Thoracic aorta (tissue), 2 donors: ENCODE data around the gene POP4. TPM values are rescaled to one million over a fixed set of nuclear protein-coding genes. Genes with fewer than 3 reads are reported as not detected.
"Not testable (repeated sequence)": the region's sequence is repeated elsewhere in the genome, so short reads cannot be mapped to it uniquely, and the experiment has no call there.

Source experiments
- ATAC-seq: fragments of 150-250 bp; one replicate; pipeline ENCODE4 v1.8.0; 2017; ENCODE audit warnings: low read depth; ENCODE audit not compliant: insufficient number of reproducible peaks, low FRiP score
- DNase-seq: peaks from one replicate; pipeline ENCODE4 v3.0.0-alpha.2; 2020; ENCODE audit warnings: low spot score
- H3K27ac ChIP-seq, 2 donors: fragments of 200-600 bp; sonication (generic); 1 replicate in 1 of 2; 2 replicates in 1 of 2; pipeline ENCODE4 v1.5.1; 2016; ENCODE audit warnings: mild to moderate bottlenecking in 2 of 2, moderate library complexity in 2 of 2
- H3K27me3 ChIP-seq: fragments of 200-600 bp; sonication (generic); replicated peaks from 2 replicates; pipeline ENCODE4 v1.6.0; 2016; ENCODE audit warnings: mild to moderate bottlenecking; ENCODE audit not compliant: insufficient read depth
- H3K36me3 ChIP-seq: fragments of 200-600 bp; sonication (generic); one replicate; pipeline ENCODE4 v1.5.1; 2016
- H3K4me1 ChIP-seq, 2 donors: fragments of 200-600 bp; sonication (generic); 1 replicate in 1 of 2; 2 replicates in 1 of 2; pipeline versions ENCODE4 v1.5.1 to v1.6.0; 2016; ENCODE audit warnings: low read depth in 2 of 2, mild to moderate bottlenecking in 1 of 2; ENCODE audit not compliant: control insufficient read depth in 1 of 2
- H3K4me3 ChIP-seq: fragments of 200-600 bp; sonication (generic); 2 replicates; pipeline ENCODE4 v1.5.1; 2016; ENCODE audit warnings: mild to moderate bottlenecking
- H3K9me3 ChIP-seq: fragments of 200-600 bp; sonication (generic); 2 replicates; pipeline ENCODE4 v1.5.1; 2016
- CTCF ChIP-seq: fragments of 200-600 bp; sonication (generic); IDR thresholded peaks from one replicate; pipeline ENCODE4 v1.5.1; 2019; ENCODE audit warnings: antibody characterized with exemption
- total RNA-seq, 2 donors: library from RNA; depleted of rRNA; stranded (reverse); fragments of >200 nt; gene quantifications; one replicate each; pipeline versions ENCODE4 v1.1.0 to v1.2.3, GENCODE V29; 2016

Gene POP4
- total RNA-seq, 2 donors from 2014 or later, result 57.2 to 58.8 TPM

DNA sequence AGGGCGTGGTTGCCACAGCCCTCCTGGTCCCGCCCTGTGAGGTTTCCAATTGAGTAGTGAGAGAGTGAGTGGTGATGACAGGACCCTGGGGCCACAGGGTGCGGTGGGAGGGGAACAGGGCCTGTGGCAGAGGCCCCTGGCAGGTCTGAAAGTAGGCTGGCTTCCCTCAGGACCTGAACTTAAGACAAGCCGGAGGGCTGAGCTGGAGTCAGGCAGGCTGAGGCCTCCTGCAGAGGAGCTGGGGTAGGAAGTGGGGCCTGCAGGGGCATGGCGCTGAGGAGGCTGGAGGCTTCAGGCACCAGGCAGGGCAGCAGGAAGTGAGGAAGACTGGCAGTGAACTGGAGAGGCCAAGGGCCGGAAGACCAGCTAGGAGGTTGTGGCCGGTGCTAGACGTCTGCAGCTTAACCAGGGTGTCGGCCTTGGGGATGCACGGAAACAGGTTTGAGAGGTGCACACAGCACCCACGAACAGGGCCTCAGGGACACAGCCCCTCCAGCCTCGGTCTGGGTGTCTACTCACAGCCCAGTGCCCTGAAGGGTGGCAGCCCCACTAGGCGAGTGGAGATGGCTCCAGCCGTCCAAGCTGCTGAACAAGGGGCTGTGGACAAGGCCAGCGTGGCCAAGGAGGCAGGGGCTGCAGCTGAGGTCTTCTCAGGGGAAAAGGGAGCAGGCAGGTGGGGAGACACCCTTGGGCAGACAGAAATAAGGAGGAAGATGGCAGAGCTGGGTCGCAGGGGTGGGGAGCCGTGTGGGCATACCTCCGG, 17.8 kb downstream of the POP4 start:
- no peak for ATAC-seq
- no peak overlapping the region for H3K27ac ChIP-seq

DNA sequence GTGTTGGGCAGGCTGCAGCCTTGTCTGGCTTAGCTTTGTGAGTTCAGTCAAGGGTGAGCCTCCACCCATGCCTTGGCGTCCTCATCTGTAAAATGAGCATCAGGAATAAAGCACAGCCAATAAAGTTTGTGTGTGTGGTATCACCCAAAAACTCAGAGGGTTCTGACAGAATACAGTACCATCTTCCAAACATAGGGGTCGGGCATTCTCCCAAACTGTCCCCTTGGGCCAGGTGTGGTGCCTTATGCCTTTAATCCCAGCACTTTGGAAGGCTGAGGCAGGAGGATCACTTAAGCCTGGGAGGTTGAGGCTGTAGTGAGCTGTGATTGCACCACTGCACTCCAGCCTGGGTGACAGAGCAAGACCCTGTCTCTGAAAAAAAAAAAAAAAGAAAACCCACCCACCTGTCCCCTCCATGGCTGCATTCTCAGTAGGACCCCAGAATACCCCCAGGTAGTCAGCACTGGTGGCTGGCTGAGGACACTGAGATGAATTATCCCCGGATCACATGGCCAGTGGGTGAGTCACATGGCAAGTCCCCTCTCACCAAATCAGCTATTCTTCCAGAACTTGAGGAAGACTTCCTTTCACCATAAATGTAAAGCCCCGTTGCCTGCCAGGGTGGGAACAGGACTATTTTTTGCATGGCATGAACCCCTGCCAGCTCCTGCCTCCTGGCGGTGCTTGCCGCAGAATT, 18.6 kb downstream of the POP4 start:
- ATAC-seq, result no peak
- H3K27me3 ChIP-seq, result no peaks in the 10 kb centered on the region
- no peaks in the 10 kb centered on the region for H3K4me1 ChIP-seq
- no peak for TF ChIP-seq CTCF
- no peak for DNase-seq
- H3K4me3 ChIP-seq, result no peak overlapping the region
- H3K36me3 ChIP-seq, result no peaks in the 10 kb centered on the region
- H3K27ac ChIP-seq, result no peak overlapping the region
- H3K9me3 ChIP-seq, result no peaks in the 10 kb centered on the region

More for the DNA sequence above, 17.8 kb downstream of the POP4 start:
- no peaks in the 10 kb centered on the region for H3K27me3 ChIP-seq
- TF ChIP-seq CTCF, result no peak
- DNase-seq, result no peak
- no peak overlapping the region for H3K4me3 ChIP-seq
- H3K36me3 ChIP-seq, result no peaks in the 10 kb centered on the region
- no peaks in the 10 kb centered on the region for H3K4me1 ChIP-seq
- H3K9me3 ChIP-seq, result no peaks in the 10 kb centered on the region

- no peaks in the 10 kb centered on the region for H3K4me1 ChIP-seq
- TF ChIP-seq CTCF, result no peak
- H3K36me3 ChIP-seq, result no peaks in the 10 kb centered on the region
- H3K9me3 ChIP-seq, result no peaks in the 10 kb centered on the region
- ATAC-seq, result no peak
- no peaks in the 10 kb centered on the region for H3K27me3 ChIP-seq
- no peak for DNase-seq
- no peak overlapping the region for H3K4me3 ChIP-seq
- no peak overlapping the region for H3K27ac ChIP-seq
These were observed 19.1 kb downstream of the POP4 start for GRCh38 chr19:29625186-29625651.

- no peaks in the 10 kb centered on the region for H3K4me1 ChIP-seq
- no peaks in the 10 kb centered on the region for H3K36me3 ChIP-seq
- H3K9me3 ChIP-seq, result no peaks in the 10 kb centered on the region
- no peak for ATAC-seq
- H3K4me3 ChIP-seq, result no peak overlapping the region
- no peak overlapping the region for H3K27ac ChIP-seq
- TF ChIP-seq CTCF, result no peak
- DNase-seq, result no peak
- no peaks in the 10 kb centered on the region for H3K27me3 ChIP-seq
These were observed 20.3 kb downstream of the POP4 start for GRCh38 chr19:29626386-29626785.

- H3K4me1 ChIP-seq, H3K36me3 ChIP-seq, ATAC-seq, H3K27ac ChIP-seq, DNase-seq, H3K4me3 ChIP-seq, H3K9me3 ChIP-seq, H3K27me3 ChIP-seq: not testable (repeated sequence)
These were observed 20.7 kb downstream of the POP4 start for GRCh38 chr19:29626832-29627231.
